GM12878 (cell line): ENCODE measurements around the gene NHSL2. TPM values are rescaled to one million over a fixed set of nuclear protein-coding genes. Genes with fewer than 3 reads are reported as not detected.

Experiments
- ATAC-seq: fragments of 200-7000 bp; cut with Tn5 transposase; 3 replicates; pipeline ENCODE4 v1.9.1; 2020; ENCODE audit warnings: mild to moderate bottlenecking, moderate library complexity
- BruUV-seq: library from RNA; stranded (reverse); fragments of 400-500 nt; replicated peaks from 2 replicates; lab custom pipeline; 2021; lab: Mats Ljungman, UMichigan
- CTCF ChIA-PET: fragments of 300-600 bp; sonication (Branson Sonifier 250); formaldehyde crosslinking; extraction: SDS; loops from one replicate; lab custom pipeline; 2021; ENCODE audit warnings: inconsistent platforms; lab: Yijun Ruan, JAX
- POLR2A ChIA-PET: fragments of 350-600 bp; formaldehyde crosslinking; extraction: SDS; loops from one replicate; lab custom pipeline; 2021; ENCODE audit warnings: inconsistent platforms; lab: Charles Lee
- RAD21 ChIA-PET: fragments of 300-600 bp; sonication (Branson Sonifier 250); formaldehyde crosslinking; loops from one replicate; lab custom pipeline; 2023; ENCODE audit warnings: antibody characterized with exemption; ENCODE audit not compliant: unreplicated experiment; lab: Charles Lee
- SMC1A ChIA-PET: fragments of 300-600 bp; sonication (Branson Sonifier 250); formaldehyde crosslinking; loops from one replicate; lab custom pipeline; 2023; ENCODE audit not compliant: unreplicated experiment, uncharacterized antibody; lab: Charles Lee
- DNase-seq: peaks from one replicate; pipeline ENCODE4 v3.0.0-alpha.2; 2011; ENCODE audit warnings: low read depth, low spot score
- FAIRE-seq: peaks from 3 replicates; lab custom pipeline; 2011; peaks lifted over from hg19 to GRCh38; lab: Jason Lieb, UNC
- H2AFZ ChIP-seq: 2 replicates; pipeline ENCODE4 v1.6.0; 2011; ENCODE audit warnings: low read depth, low read length, control low read depth; ENCODE audit not compliant: control insufficient read depth
- H3K27ac ChIP-seq: 2 replicates; pipeline ENCODE4 v1.5.1; 2011; ENCODE audit warnings: control low read depth; ENCODE audit not compliant: control insufficient read depth, insufficient read depth
- H3K27me3 ChIP-seq, 2 experiments: replicated peaks in 1 of 2; 2 replicates each; pipeline versions ENCODE4 v1.6.0 to v1.6.1; 2011; ENCODE audit warnings: low read length in 1 of 2; ENCODE audit not compliant: control insufficient read depth in 2 of 2, insufficient read depth in 2 of 2
- H3K36me3 ChIP-seq, 2 experiments: 2 replicates each; pipeline ENCODE4 v1.5.1; 2011; ENCODE audit warnings: low read length in 1 of 2; ENCODE audit not compliant: control insufficient read depth in 2 of 2, insufficient read depth in 2 of 2
- H3K4me1 ChIP-seq: 2 replicates; pipeline ENCODE4 v1.6.1; 2011; ENCODE audit warnings: mild to moderate bottlenecking, low read length, moderate library complexity, mixed read lengths; ENCODE audit not compliant: control insufficient read depth, insufficient read depth
- H3K4me2 ChIP-seq: 2 replicates; pipeline ENCODE4 v1.6.0; 2011; ENCODE audit warnings: control low read depth; ENCODE audit not compliant: control insufficient read depth, insufficient read depth
- H3K4me3 ChIP-seq: fragments of 200-600 bp; sonication (generic); 2 replicates; pipeline ENCODE4 v1.5.1; 2016
- H3K79me2 ChIP-seq: 2 replicates; pipeline ENCODE4 v1.6.0; 2011; ENCODE audit warnings: low read length; ENCODE audit not compliant: control insufficient read depth, insufficient read depth
- H3K9ac ChIP-seq: 2 replicates; pipeline ENCODE4 v1.8.0; 2011; ENCODE audit warnings: low read length, control low read depth, mixed read lengths; ENCODE audit not compliant: control insufficient read depth, insufficient read depth
- H3K9me3 ChIP-seq: replicated peaks from 3 replicates; pipeline ENCODE4 v1.5.1; 2011; ENCODE audit warnings: mild to moderate bottlenecking, low read length; ENCODE audit not compliant: control insufficient read depth, insufficient read depth
- H4K20me1 ChIP-seq: 2 replicates; pipeline ENCODE4 v1.6.0; 2011; ENCODE audit not compliant: control insufficient read depth, insufficient read depth
- ESRRA ChIP-seq: IDR thresholded peaks from 2 replicates; pipeline ENCODE4 v1.6.1; 2012; ENCODE audit warnings: mild to moderate bottlenecking, low read length, improper control_type of control experiment
- HCFC1 ChIP-seq: fragments of 150-350 bp; IDR thresholded peaks from 2 replicates; pipeline ENCODE4 v1.6.1; 2014; ENCODE audit warnings: low read length
- IRF4 ChIP-seq: IDR thresholded peaks from 2 replicates; pipeline ENCODE4 v1.6.1; 2011; ENCODE audit warnings: low read depth, low read length
- JUNB ChIP-seq: IDR thresholded peaks from 2 replicates; pipeline ENCODE4 v1.6.1; 2016; ENCODE audit warnings: antibody characterized with exemption, mild to moderate bottlenecking
- JUND ChIP-seq: IDR thresholded peaks from 2 replicates; pipeline ENCODE4 v1.6.1; 2012; ENCODE audit warnings: low read depth, mild to moderate bottlenecking, low read length, improper control_type of control experiment, moderate library complexity
- KDM1A ChIP-seq: fragments of 200-600 bp; sonication (generic); IDR thresholded peaks from 2 replicates; pipeline ENCODE4 v1.6.1; 2016; ENCODE audit warnings: borderline replicate concordance
- NFIC ChIP-seq: IDR thresholded peaks from 2 replicates; pipeline ENCODE4 v1.6.1; 2012; ENCODE audit warnings: low read depth, mild to moderate bottlenecking, inconsistent platforms, low read length, moderate library complexity
- POU2F2 ChIP-seq: IDR thresholded peaks from 3 replicates; pipeline ENCODE4 v1.6.1; 2011; ENCODE audit warnings: low read depth, mild to moderate bottlenecking, low read length, borderline replicate concordance
- RUNX3 ChIP-seq: IDR thresholded peaks from 2 replicates; pipeline ENCODE4 v1.6.1; 2012; ENCODE audit warnings: low read length, inconsistent platforms
- SMAD1 ChIP-seq: fragments of 450-650 bp; IDR thresholded peaks from 2 replicates; pipeline ENCODE4 v1.6.1; 2018; ENCODE audit warnings: mild to moderate bottlenecking, low read depth; ENCODE audit not compliant: partially characterized antibody
- SPI1 ChIP-seq: IDR thresholded peaks from 2 replicates; pipeline ENCODE4 v1.6.1; 2011; ENCODE audit warnings: low read depth, mild to moderate bottlenecking, low read length, moderate library complexity, borderline replicate concordance; ENCODE audit not compliant: insufficient read depth
- WGBS: methylation state at CpG from one replicate; pipeline ENCODE4 v1.1.6; 2016; ENCODE audit warnings: low lambda C conversion rate; ENCODE audit not compliant: insufficient replicate concordance, insufficient coverage; ENCODE audit errors: missing lambda C conversion rate; 5-methylcytosine and 5-hydroxymethylcytosine counted together
- in situ Hi-C: fragments of 300-500 bp; cut with MboI; formaldehyde crosslinking; loops from 9 replicates; pipeline ENCODE4 v1.14.3; 2018; ENCODE audit warnings: mixed read lengths
- intact Hi-C: fragments of 100-400 bp; cut with micrococcal nuclease; formaldehyde crosslinking; loops from one replicate; pipeline ENCODE4 v1.14.2; 2022; ENCODE audit not compliant: unreplicated experiment
- polyA plus RNA-seq, 11 experiments: library from polyadenylated mRNA; depleted of rRNA in 4 of 11; unstranded in 6 of 11; stranded (reverse) in 5 of 11; fragments of >200 nt; fragmentation: Nextera tagmentation in 4 of 11; fragmentation: Illumina TruSeq in 1 of 11; extraction: Ambion mirVana in 4 of 11; extraction: Trizol in 1 of 11; gene quantifications; 1 replicate in 1 of 11; 2 replicates in 10 of 11; pipeline versions ENCODE4 v1.2.1 to v1.2.3, GENCODE V29; 2011 to 2016; ENCODE audit warnings: inconsistent platforms in 2 of 11, missing spikeins in 2 of 11, low read depth in 1 of 11
- total RNA-seq, 4 experiments: library from RNA; depleted of rRNA in 3 of 4; stranded (reverse); fragments of >200 nt in 3 of 4; fragmentation: Illumina TruSeq in 1 of 4; extraction: Trizol in 1 of 4; gene quantifications; 2 replicates each; pipeline versions ENCODE4 v1.2.1 to v1.2.3, GENCODE V29; 2013 to 2021
- TF ChIP-seq, protein P1 (sequence below): fragments of 450-650 bp; IDR thresholded peaks from 2 replicates; pipeline ENCODE4 v1.6.1; 2016; ENCODE audit warnings: mild to moderate bottlenecking
- TF ChIP-seq, protein P2 (sequence below): fragments of 450-650 bp; IDR thresholded peaks from 2 replicates; pipeline ENCODE4 v1.6.1; 2017; ENCODE audit warnings: borderline replicate concordance
- TF ChIP-seq, protein P3 (sequence below): fragments of 150-350 bp; IDR thresholded peaks from 2 replicates; pipeline ENCODE4 v1.6.1; 2014; ENCODE audit warnings: mild to moderate bottlenecking, low read depth, low read length
- TF ChIP-seq, protein P4 (sequence below): fragments of 450-650 bp; IDR thresholded peaks from 2 replicates; pipeline ENCODE4 v1.6.1; 2017; ENCODE audit warnings: low read depth, mild to moderate bottlenecking, moderate library complexity

The NHSL2 gene
- total and polyA plus RNA-seq, 10 of the 15 experiments (the other 5 are each of a cell fraction or from before 2014, with no cell fraction given) = 0.05 to 0.53 (median 0.07) TPM; not detected in 2

DNA sequence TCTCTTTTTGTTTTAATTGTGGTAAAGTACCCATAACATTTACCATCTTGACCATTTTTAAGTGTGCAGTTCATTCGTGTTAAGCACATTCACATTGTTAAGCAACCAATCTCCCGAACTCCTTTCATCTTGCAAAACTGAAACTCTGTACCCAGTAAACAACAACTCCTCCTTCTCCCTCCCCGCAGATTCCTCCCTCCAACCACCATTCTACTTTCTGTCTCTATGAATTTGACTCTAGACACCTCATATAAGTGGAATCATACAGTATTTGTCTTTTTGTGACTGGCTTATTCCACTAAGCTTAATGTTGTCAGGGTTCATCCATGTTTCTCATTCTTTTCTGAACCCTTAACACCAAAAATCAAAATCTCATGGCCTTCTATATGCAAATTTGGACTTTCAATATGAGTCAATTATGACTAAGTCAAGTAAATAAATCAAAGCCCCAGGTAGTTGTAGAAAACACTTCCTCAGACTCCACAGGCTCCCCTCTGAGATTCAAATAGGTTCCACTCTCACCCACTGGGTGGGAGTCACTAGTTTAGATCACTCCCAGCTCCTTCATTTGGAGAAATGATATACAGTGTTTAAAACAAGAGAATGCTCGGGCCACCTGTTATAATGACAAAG lies 230.8 kb downstream of the NHSL2 start:
- POLR2A ChIA-PET = no interaction called here
- intact Hi-C loops (loop anchor here (2.0 kb wide), 1 partner anchor 39 kb away; the partner anchor contains the start of gene PIN4), in situ Hi-C loops (no loop called here)
- WGBS = 1% methylated on average over 4 of the region's 4 CpGs
- H3K79me2 ChIP-seq = no peaks in the 10 kb centered on the region
- H2AFZ ChIP-seq = no peak overlapping the region; the same call in 1 of the 2 replicates
- peak; percentile 81 for ATAC-seq
- no peaks in the 10 kb centered on the region for H3K9me3 ChIP-seq
- H4K20me1 ChIP-seq = no peaks in the 10 kb centered on the region
- no peak overlapping the region for H3K9ac ChIP-seq
- H3K27ac ChIP-seq = no peak overlapping the region; the same call in 1 of the 2 replicates
- no peaks in the 10 kb centered on the region for H3K27me3 ChIP-seq
- CTCF ChIA-PET = interaction anchor here (1.7 kb wide), 1 partner anchor 15 kb away, joined by 4 read pairs; no protein-coding TSS in a partner anchor
- H3K4me1 ChIP-seq = peaks cover 14% of the 10 kb centered on the region
- no peaks in the 10 kb centered on the region for H3K36me3 ChIP-seq
- RAD21 ChIA-PET = no interaction called here
- no TSS peak for BruUV-seq
- no peak for DNase-seq
- no peak overlapping the region for H3K4me3 ChIP-seq
- peak; percentile 41 for FAIRE-seq
- SMC1A ChIA-PET = no interaction called here
- H3K4me2 ChIP-seq = peak overlapping the region; percentile 39; the same call in 1 of the 2 replicates
- TF ChIP-seq, protein P1, sequence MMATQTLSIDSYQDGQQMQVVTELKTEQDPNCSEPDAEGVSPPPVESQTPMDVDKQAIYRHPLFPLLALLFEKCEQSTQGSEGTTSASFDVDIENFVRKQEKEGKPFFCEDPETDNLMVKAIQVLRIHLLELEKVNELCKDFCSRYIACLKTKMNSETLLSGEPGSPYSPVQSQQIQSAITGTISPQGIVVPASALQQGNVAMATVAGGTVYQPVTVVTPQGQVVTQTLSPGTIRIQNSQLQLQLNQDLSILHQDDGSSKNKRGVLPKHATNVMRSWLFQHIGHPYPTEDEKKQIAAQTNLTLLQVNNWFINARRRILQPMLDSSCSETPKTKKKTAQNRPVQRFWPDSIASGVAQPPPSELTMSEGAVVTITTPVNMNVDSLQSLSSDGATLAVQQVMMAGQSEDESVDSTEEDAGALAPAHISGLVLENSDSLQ = no peak
- TF ChIP-seq RUNX3 (peak; percentile 50), SPI1 (peak; percentile 31; the same call in 1 of the 2 replicates), POU2F2 (peak; percentile 94), ESRRA (no peak), JUNB (peak; percentile 97), JUND (0 out of 2 replicates have a peak, but pooled peaks have one; percentile 29), SMAD1 (no peak), KDM1A (no peak), NFIC (peak; percentile 60), IRF4 (peak; percentile 86), HCFC1 (no peak)
- TF ChIP-seq, protein P2, sequence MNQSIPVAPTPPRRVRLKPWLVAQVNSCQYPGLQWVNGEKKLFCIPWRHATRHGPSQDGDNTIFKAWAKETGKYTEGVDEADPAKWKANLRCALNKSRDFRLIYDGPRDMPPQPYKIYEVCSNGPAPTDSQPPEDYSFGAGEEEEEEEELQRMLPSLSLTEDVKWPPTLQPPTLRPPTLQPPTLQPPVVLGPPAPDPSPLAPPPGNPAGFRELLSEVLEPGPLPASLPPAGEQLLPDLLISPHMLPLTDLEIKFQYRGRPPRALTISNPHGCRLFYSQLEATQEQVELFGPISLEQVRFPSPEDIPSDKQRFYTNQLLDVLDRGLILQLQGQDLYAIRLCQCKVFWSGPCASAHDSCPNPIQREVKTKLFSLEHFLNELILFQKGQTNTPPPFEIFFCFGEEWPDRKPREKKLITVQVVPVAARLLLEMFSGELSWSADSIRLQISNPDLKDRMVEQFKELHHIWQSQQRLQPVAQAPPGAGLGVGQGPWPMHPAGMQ = no peak
- TF ChIP-seq, protein P3, sequence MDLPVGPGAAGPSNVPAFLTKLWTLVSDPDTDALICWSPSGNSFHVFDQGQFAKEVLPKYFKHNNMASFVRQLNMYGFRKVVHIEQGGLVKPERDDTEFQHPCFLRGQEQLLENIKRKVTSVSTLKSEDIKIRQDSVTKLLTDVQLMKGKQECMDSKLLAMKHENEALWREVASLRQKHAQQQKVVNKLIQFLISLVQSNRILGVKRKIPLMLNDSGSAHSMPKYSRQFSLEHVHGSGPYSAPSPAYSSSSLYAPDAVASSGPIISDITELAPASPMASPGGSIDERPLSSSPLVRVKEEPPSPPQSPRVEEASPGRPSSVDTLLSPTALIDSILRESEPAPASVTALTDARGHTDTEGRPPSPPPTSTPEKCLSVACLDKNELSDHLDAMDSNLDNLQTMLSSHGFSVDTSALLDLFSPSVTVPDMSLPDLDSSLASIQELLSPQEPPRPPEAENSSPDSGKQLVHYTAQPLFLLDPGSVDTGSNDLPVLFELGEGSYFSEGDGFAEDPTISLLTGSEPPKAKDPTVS = no peak
- TF ChIP-seq, protein P4, sequence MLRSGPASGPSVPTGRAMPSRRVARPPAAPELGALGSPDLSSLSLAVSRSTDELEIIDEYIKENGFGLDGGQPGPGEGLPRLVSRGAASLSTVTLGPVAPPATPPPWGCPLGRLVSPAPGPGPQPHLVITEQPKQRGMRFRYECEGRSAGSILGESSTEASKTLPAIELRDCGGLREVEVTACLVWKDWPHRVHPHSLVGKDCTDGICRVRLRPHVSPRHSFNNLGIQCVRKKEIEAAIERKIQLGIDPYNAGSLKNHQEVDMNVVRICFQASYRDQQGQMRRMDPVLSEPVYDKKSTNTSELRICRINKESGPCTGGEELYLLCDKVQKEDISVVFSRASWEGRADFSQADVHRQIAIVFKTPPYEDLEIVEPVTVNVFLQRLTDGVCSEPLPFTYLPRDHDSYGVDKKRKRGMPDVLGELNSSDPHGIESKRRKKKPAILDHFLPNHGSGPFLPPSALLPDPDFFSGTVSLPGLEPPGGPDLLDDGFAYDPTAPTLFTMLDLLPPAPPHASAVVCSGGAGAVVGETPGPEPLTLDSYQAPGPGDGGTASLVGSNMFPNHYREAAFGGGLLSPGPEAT = no peak
